Head of caudate nucleus (tissue), 42 donors: ENCODE data around the gene NCR2.

Experiments used
- DNase-seq, 42 donors: peaks; one replicate each; pipeline versions ENCODE4 v3.0.0 to v3.0.0-alpha.2; 2020 to 2021; ENCODE audit warnings: mixed read lengths in 7 of 42
- intact Hi-C: fragments of 100-400 bp; cut with DNase I; formaldehyde crosslinking; loops from one replicate; pipeline ENCODE4 v1.15.0; 2022

NCR2 gene

DNA sequence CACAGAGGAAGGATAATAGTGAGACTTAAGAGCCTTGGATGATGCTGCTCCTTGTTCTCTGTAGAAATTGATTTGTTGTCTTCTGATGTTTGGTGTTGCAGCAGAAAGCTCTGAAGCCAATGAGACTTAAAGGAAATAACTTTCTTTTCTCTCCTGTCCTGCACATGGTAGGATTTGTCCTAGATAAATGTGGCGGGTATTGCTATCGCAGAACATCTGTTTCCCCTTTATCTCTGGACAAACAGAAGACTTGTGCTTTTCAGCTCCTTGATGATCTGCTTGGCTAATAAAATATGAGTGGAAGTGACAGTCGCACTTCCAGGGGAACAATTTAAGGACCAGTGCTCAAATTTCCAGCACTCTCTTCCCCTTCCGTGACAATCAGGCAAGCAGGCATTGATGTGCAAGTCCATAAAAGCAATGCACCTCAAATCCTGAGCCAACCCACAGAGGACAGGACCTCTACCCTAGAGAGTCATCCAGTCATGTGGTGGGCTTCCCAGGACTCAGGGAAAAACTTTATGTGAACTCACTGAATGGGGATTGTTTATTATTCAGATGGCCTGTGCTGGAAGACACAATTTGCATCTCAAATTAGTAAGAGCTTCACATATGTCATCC lies 9.9 kb upstream of the NCR2 start:
- intact Hi-C loops: no loop called here
- DNase-seq: no peak

DNA sequence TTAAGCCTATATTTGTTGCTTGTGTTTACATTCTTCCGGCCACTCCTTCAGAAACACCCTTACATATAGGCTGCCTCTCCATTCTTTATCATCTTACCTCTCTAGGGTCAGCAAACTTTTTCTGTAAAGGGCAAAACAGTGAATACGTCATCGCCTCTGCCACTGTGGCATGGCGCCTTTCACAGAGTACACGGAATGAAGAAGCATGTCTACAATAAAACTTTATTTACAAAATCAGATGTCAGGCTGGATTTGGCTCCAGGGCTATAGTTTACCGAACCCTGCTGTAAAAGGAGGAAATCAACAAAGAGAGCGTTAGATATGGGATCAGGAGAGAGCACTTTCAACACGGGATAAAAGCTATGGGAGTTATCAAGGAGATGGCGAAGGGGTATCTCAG lies 9.3 kb upstream of the NCR2 start:
- intact Hi-C loops: no loop called here
- DNase-seq: no peak

DNA sequence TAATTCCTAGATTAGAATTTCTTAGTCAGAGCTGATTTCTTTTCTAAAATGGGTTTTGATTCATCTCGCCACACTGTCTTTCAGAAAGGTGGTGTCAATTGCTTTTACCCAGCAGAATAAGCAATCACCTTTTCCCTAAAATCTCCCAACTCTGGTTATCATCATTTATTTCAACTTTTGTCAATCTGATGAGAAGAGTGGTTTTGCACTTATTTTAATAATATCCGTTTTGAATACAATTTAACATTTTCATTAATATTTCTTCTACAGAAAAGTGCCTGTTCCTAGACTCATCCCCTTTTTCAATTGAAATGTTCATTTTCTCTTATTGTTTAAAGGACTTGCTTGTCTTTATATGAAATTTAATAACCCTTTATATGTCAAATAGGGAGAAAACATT lies 8.2 kb upstream of the NCR2 start:
- intact Hi-C loops: no loop called here
- DNase-seq: no peak

DNA sequence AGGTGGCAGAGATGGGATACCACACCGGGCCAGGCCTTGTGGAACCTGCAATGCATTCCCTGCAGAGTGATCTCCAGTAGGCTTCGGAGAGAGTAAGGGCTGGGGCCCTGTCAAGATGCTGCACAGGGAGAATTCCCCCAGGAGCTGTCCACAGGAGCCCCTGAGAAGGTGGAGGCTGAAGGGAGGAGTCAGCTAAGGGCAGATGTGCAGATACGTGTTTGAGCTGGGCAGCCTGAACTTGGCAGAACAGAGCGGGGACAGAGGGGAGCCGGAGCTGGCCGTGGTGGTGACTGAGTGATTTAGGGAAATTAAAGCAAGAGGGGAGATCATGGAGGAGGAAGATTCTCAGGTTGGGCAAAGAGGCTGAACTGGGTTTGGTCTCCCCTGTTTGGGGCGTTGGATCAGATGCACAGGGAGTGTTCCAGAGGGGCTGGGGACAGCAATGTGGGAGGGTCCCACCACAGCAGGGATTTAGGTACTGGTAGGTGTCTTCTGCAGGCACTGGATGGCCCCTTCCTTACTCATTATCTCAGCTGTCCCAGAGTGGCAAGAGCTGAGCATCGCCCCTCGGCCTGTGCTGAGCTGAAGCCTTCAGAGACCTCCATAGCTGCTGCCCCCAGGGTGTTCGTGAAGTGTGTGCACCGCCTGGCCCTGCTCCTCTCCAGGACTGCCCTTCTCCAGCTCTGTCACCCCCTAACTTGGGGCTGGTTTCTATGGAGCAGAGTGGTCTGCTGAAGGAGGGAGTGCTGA lies 3.8 kb upstream of the NCR2 start:
- intact Hi-C loops: no loop called here
- DNase-seq: no peak

DNA sequence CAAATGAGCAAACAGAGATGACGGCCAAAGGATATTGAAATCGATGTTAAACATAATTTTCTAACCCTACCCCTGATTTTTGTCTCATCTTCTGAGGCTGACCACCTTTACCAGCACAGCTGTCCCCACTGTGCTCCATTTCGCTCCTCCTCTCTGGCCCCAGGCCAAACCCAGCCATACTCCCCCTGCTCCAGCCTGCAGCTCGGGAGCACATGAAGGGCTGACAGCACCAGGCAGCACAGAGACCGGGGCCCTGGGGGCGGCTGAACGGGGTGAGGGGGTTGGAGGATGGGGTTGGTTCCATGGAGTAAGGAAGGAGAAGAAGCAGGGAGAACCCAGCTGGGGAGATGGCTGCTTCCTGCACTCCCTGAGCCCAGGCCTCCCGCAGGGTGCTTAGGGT lies 3.2 kb upstream of the NCR2 start:
- intact Hi-C loops: no loop called here
- no peak for DNase-seq

DNA sequence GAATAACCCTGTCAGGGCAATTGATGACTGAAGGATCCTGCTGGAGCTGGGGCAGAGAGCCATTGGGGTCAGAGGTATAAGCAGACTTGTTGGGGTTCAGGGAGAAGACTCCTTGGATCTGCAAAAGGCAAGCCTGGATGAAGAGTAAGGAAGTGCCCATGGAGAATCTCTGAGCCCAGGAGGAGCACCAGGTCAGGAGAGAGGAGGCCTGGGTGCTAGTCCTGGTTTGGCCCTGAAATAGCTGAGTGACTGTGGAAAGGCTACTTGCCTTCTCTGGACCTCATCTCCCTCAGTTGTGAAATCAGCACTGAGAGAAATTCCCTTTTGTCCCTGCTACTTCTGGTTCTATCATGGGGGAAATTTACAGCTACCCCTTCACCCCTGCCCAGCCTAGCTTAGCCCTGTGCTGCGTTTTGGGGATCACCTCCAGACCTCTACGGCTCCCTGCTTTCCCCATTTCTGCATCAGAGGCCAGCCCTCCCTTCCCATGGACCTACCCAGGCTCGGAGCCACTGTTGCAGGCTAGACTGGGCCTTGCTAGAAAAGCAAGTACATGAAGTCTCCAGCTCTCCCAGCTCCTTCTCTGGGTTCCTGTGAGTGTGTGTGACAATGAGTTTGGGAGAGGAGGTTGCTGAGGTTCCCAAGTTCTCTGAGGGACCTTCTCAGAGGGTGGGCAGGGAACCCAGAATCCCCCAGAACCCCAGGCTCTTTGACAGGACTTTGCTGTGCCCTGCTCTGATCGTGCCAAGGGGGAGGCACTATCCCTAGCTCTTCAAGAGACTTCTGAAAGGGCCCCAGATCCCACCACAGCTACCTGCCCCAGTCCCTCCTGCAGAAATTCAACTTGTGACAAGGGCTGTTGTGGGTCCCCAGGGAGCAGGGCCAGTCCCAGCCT lies 2.3 kb upstream of the NCR2 start:
- DNase-seq: no peak
- intact Hi-C loops: no loop called here

GRCh38 chr6:41334482-41335040 lies 847 bp upstream of the NCR2 start:
- peak in 1 of 42 donors; percentile 10 for DNase-seq
- intact Hi-C loops: no loop called here

DNA sequence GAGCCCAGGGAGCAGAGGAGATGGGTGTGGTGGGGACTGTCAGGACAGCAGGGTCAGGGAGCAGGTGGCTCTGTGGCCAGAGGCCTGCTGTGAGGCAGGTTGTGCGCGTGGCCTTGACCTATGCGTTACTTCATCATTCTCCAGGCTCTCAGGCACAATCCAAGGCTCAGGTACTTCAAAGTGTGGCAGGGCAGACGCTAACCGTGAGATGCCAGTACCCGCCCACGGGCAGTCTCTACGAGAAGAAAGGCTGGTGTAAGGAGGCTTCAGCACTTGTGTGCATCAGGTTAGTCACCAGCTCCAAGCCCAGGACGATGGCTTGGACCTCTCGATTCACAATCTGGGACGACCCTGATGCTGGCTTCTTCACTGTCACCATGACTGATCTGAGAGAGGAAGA lies 535 bp downstream of the NCR2 start:
- no peak for DNase-seq
- intact Hi-C loops: no loop called here

- intact Hi-C loops: no loop called here
- DNase-seq: no peak
Observed at GRCh38 chr6:41336824-41337223, 1.4 kb downstream of the NCR2 start.

DNA sequence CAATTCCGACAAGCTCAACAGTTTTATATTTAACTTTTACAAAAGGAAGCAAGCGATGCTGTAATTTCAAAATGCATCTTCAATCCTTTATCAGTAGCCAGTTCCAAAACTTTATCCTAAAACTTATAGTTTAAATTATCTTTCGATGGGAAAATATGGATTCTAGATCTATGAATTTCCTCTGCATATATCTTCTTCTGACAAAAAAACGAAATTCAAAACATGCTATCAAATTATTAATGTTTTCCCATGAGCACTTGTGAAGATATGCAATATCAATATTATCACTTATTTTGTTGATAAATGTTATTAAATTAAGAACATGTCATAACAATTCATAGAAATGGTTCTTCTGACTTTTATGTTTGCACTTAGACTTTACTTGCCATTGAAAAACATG lies 2.3 kb downstream of the NCR2 start:
- DNase-seq: no peak
- intact Hi-C loops: no loop called here

GRCh38 chr6:41338659-41339058 lies 3.3 kb downstream of the NCR2 start:
- intact Hi-C loops: no loop called here

GRCh38 chr6:41341580-41341979 lies 6.2 kb downstream of the NCR2 start:
- intact Hi-C loops: no loop called here
- DNase-seq: no peak

More at GRCh38 chr6:41338659-41339058, 3.3 kb downstream of the NCR2 start:
- no peak for DNase-seq

- no peak for DNase-seq
- intact Hi-C loops: no loop called here
Observed at GRCh38 chr6:41342241-41342640, 6.8 kb downstream of the NCR2 start.

DNA sequence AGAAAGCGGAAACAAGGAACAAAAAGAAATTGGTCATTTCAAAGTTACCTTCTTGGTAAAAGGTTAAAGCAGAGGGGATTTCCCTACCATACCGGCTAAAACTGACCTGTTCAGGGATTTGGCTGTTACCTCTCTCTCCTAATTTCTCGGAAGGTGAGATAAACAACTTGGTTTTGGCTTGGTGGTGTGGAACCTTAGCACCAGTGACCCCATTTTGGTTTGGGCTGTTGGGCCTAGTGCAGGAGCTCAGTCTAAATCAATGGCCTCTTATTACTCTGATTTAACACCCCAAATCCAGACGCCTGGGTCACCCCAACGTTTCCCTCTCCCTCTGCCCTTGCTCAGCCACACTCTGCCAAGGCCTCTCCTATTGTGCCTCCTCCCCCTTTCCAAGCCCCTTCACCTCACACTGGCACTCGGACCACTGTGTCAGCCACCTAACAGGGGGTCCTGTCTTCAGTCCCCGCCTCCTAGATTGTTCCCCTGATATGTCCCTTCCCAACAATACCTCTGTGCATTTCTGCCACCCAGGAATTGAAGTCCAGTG lies 8.3 kb downstream of the NCR2 start:
- intact Hi-C loops: no loop called here
- no peak for DNase-seq

- intact Hi-C loops: no loop called here
- DNase-seq: no peak
Observed at GRCh38 chr6:41344876-41345275, 9.5 kb downstream of the NCR2 start.

- no peak for DNase-seq
- intact Hi-C loops: no loop called here
Observed at GRCh38 chr6:41345901-41346300, 10.5 kb downstream of the NCR2 start.

DNA sequence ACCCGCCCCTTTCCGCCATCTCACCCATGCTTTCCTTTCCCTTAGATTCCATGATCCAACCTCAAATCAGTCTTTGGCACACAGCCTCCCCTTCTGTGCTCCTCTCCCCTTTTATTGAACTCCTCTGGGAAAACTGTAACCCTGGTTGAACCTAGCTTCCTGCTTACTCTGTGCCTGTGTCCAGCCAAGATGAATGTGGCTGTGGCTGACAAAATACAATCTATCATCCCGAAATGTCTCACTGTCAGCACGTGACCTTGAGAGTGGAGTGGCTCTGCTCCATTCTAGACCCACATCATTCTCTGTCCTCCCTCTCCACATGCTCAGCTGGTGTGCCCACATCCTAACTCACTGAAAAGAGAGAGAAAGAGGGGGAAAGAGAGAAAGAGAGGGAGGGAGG lies 11.0 kb downstream of the NCR2 start:
- intact Hi-C loops: no loop called here
- no peak for DNase-seq

DNA sequence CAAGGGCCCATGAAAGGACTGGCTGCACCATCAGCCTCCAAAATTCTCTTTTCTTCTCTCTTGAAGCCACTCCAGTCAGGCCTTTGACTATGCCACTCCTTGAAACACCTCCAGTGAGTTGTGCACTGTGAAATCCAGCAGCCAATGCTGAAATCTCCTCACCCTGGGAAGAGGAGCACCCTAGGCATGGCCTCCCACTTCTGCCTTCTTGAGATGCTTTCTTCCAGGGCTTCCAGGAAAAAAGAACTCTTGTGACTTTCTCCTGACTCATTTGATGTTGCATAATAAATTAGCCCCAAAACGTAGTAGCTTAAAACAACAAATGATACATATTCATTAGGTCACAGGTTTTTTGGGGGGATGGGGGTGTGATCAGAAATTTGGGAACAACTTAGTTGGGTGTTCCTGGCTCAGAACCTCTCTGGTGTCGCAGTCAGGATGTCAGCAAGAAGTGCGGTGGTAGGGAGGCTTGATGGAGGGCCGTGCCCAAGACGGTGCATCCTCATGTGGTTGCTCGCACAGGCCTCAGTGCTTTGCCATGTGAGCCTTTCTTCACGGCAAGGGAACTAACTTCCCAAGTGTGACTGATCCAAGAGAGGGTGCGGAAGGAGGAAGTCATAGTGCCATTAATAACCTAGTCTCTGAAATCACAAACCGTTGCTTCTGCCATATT lies 12.1 kb downstream of the NCR2 start:
- DNase-seq: no peak
- intact Hi-C loops: no loop called here

DNA sequence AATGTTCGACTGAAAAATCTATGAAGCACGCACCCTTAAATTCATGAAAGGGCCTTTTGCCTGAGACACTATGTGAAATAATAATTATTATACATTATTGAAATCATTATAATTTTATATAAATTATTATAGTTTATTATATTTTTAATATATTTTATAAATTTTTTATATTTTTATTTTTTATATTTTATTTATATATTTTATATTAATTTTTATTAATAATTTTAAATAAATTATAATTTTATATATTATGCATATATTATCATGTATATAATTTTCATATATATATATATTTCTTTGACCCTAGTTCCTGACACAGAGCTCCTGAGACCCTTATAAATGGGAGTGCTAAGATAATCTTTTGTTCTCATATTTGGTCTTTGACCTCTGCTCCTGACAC lies 13.5 kb downstream of the NCR2 start:
- intact Hi-C loops: no loop called here
- DNase-seq: no peak
